Measurements from ENCODE around the gene ZNF710.

- TF ChIP-seq CTCF (IDR thresholded peaks at IDR 0.05) (no peak), POLR2AphosphoS5 (IDR thresholded peaks at IDR 0.05) (no peak), POLR2A (IDR thresholded peaks at IDR 0.05; ENCODE audit: low read depth) (no peak), EP300 (IDR thresholded peaks at IDR 0.05) (no peak)
Observed at GRCh38 chr15:90058308-90058707, 57.2 kb downstream of the ZNF710 start.

Data from esophagus muscularis mucosa (tissue), 4 donors.